Measurements from ENCODE around the gene LCE1C.

- TF ChIP-seq, protein P1, sequence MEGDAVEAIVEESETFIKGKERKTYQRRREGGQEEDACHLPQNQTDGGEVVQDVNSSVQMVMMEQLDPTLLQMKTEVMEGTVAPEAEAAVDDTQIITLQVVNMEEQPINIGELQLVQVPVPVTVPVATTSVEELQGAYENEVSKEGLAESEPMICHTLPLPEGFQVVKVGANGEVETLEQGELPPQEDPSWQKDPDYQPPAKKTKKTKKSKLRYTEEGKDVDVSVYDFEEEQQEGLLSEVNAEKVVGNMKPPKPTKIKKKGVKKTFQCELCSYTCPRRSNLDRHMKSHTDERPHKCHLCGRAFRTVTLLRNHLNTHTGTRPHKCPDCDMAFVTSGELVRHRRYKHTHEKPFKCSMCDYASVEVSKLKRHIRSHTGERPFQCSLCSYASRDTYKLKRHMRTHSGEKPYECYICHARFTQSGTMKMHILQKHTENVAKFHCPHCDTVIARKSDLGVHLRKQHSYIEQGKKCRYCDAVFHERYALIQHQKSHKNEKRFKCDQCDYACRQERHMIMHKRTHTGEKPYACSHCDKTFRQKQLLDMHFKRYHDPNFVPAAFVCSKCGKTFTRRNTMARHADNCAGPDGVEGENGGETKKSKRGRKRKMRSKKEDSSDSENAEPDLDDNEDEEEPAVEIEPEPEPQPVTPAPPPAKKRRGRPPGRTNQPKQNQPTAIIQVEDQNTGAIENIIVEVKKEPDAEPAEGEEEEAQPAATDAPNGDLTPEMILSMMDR (IDR thresholded peaks at IDR 0.05) = no peak
- no peak for TF ChIP-seq EZH2 (IDR thresholded peaks at IDR 0.05; ENCODE audit: borderline replicate concordance, insufficient read depth, low read depth, low read length, poor library complexity, severe bottlenecking)
Measured at GRCh38 chr1:152836870-152837269, 30.4 kb upstream of the LCE1C start.

Measured in B cell (primary cell).